Placental epithelial cell (primary cell): Measurements from ENCODE around the gene CCDC201. TPM values are rescaled to one million over a fixed set of nuclear protein-coding genes. Genes with fewer than 3 reads are reported as not detected.

Source experiments
- small RNA-seq: library from RNA; depleted of rRNA; stranded (forward); fragments of <200 nt; gene quantifications from one replicate; pipeline ENCODE3, GENCODE V24; 2012
- total RNA-seq: library from RNA; depleted of rRNA; stranded (reverse); fragments of >200 nt; gene quantifications from 2 replicates; pipeline ENCODE4 v1.2.3, GENCODE V29; 2012

The CCDC201 gene
- not detected in 2 replicates for total RNA-seq

GRCh38 chr7:45873035-45873354 lies at the start of gene CCDC201:
CCDC201 (minus strand) TSS chr7:45873082; CDS start chr7:45873007, 75 bp downstream.

GRCh38 chr7:45920502-45921380 lies 47.9 kb upstream of the CCDC201 start, which contains the start of gene IGFBP3:
IGFBP3 (minus strand) TSS chr7:45921272; CDS start chr7:45921140, 132 bp downstream.

GRCh38 chr7:45888185-45888992 lies 15.5 kb upstream of the CCDC201 start, which contains the start of gene IGFBP1:
IGFBP1 (plus strand) TSS chr7:45888488; CDS start chr7:45888653, 165 bp downstream.

Small RNAs within 50 kb of the gene (small RNA-seq; reads per million reads assigned to genes)
- not detected for gene RNU6-326P

Other genes starting within 250 kb of the CCDC201 start
- gene IGFBP1, start 15.4 kb upstream of the CCDC201 start, total RNA-seq = under 0.01 TPM in 1 of 2 replicates, not detected in the other
- 1,166 and 1,564 TPM in 2 replicates for gene IGFBP3, start 48.2 kb upstream of the CCDC201 start, total RNA-seq